ENCODE measurements around the gene LDLRAD3.

LDLRAD3 gene

GRCh38 chr11:36114095-36114494 is 170.2 kb downstream of the LDLRAD3 start:
- TF ChIP-seq ZFX (IDR thresholded peaks at IDR 0.05; ENCODE audit: borderline replicate concordance) (no peak), CTCF (IDR thresholded peaks at IDR 0.05) (no peak)
- H3K27ac ChIP-seq, result no peak overlapping the region

DNA sequence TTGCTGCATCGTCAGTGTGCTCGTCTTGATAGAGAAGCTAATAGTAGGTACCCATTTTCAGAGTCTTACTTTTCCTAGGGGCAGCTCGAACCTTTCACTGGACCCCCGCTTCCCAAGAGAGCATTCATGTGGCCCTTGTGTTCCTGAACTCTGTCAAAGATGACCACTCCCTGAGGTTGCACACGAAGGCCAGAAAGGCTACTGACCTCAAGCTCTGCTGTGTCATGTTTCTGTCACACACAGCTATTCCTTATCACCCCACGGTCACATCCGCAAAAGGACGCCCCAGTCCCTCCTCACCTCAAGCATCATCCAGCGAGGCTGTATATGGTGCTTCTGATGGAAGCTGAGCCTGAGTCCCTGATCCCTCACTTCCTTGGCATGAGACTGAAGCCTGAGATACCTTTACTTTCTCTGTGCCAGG is 171.5 kb downstream of the LDLRAD3 start:
- H3K27ac ChIP-seq, result no peak overlapping the region
- TF ChIP-seq CTCF (IDR thresholded peaks at IDR 0.05) (no peak), ZFX (IDR thresholded peaks at IDR 0.05; ENCODE audit: borderline replicate concordance) (no peak)

GRCh38 chr11:36116161-36116560 is 172.3 kb downstream of the LDLRAD3 start:
- no peak overlapping the region for H3K27ac ChIP-seq
- TF ChIP-seq ZFX (IDR thresholded peaks at IDR 0.05; ENCODE audit: borderline replicate concordance) (no peak), CTCF (IDR thresholded peaks at IDR 0.05) (no peak)

GRCh38 chr11:36118084-36118483 is 174.2 kb downstream of the LDLRAD3 start:
- TF ChIP-seq ZFX (IDR thresholded peaks at IDR 0.05; ENCODE audit: borderline replicate concordance) (no peak), CTCF (IDR thresholded peaks at IDR 0.05) (no peak)
- no peak overlapping the region for H3K27ac ChIP-seq

GRCh38 chr11:36119300-36119699 is 175.4 kb downstream of the LDLRAD3 start:
- no peak overlapping the region for H3K27ac ChIP-seq
- TF ChIP-seq ZFX (IDR thresholded peaks at IDR 0.05; ENCODE audit: borderline replicate concordance) (no peak), CTCF (IDR thresholded peaks at IDR 0.05) (no peak)

- TF ChIP-seq CTCF (IDR thresholded peaks at IDR 0.05), result no peak
- TF ChIP-seq ZFX (IDR thresholded peaks at IDR 0.05; ENCODE audit: borderline replicate concordance), result no peak
- no peak overlapping the region for H3K27ac ChIP-seq
These were observed 177.2 kb downstream of the LDLRAD3 start for GRCh38 chr11:36121054-36121453.

GRCh38 chr11:36122671-36123070 is 178.8 kb downstream of the LDLRAD3 start:
- no peak for TF ChIP-seq CTCF (IDR thresholded peaks at IDR 0.05)
- TF ChIP-seq ZFX (IDR thresholded peaks at IDR 0.05; ENCODE audit: borderline replicate concordance), result no peak
- no peak overlapping the region for H3K27ac ChIP-seq

Measured in 22Rv1 (cell line).